Neural progenitor cell (in vitro differentiated cells): ENCODE data around the gene ERC2.

Experiments
- EZH2 ChIP-seq: fragments of 200-600 bp; sonication (generic); IDR thresholded peaks from 2 replicates; pipeline ENCODE4 v1.6.1; 2017; ENCODE audit warnings: antibody characterized with exemption, mild to moderate bottlenecking, moderate library complexity
- EZH2phosphoT487 ChIP-seq: fragments of 200-600 bp; sonication (generic); IDR thresholded peaks from 2 replicates; pipeline ENCODE4 v1.6.1; 2017; ENCODE audit warnings: antibody characterized with exemption
- TF ChIP-seq, protein P1 (sequence below): fragments of 200-600 bp; sonication (generic); IDR thresholded peaks from 2 replicates; pipeline ENCODE4 v1.5.1; 2017; ENCODE audit warnings: antibody characterized with exemption, mild to moderate bottlenecking

DNA sequence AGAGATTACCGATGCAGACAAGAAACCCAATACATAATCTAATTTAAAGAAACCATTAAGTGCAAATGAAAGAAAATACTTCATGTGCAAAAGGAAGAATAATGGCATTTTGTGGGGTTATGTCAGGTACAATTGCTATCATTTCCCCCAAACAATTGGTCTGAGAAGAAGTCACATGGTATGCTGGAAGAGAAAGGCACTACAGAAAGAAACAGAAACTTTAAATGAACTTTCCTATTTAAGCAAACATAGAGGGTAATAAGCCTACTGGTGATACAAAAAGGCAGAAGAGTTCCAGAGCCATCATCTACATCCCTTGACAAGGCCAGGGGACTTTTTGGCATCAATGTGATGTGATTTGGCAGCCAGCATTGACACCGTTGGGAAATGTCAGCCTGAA lies 678.8 kb downstream of the ERC2 start:
- TF ChIP-seq, protein P1, sequence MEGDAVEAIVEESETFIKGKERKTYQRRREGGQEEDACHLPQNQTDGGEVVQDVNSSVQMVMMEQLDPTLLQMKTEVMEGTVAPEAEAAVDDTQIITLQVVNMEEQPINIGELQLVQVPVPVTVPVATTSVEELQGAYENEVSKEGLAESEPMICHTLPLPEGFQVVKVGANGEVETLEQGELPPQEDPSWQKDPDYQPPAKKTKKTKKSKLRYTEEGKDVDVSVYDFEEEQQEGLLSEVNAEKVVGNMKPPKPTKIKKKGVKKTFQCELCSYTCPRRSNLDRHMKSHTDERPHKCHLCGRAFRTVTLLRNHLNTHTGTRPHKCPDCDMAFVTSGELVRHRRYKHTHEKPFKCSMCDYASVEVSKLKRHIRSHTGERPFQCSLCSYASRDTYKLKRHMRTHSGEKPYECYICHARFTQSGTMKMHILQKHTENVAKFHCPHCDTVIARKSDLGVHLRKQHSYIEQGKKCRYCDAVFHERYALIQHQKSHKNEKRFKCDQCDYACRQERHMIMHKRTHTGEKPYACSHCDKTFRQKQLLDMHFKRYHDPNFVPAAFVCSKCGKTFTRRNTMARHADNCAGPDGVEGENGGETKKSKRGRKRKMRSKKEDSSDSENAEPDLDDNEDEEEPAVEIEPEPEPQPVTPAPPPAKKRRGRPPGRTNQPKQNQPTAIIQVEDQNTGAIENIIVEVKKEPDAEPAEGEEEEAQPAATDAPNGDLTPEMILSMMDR: no peak
- TF ChIP-seq EZH2phosphoT487: no peak
- TF ChIP-seq EZH2: no peak
